Measurements from ENCODE around the gene REEP6.
A peak's percentile ranks its signal among the peaks of the same experiment; 100 is the strongest.
"Not testable (repeated sequence)": the region's sequence is repeated elsewhere in the genome, so short reads cannot be mapped to it uniquely, and the experiment has no call there.

Gene REEP6

GRCh38 chr19:1472231-1473084 is 18.5 kb upstream of the REEP6 start:
- no peak for DNase-seq (ENCODE audit: low spot score)

GRCh38 chr19:1473085-1473851 is 17.7 kb upstream of the REEP6 start:
- no peak for DNase-seq (ENCODE audit: low spot score)

DNA sequence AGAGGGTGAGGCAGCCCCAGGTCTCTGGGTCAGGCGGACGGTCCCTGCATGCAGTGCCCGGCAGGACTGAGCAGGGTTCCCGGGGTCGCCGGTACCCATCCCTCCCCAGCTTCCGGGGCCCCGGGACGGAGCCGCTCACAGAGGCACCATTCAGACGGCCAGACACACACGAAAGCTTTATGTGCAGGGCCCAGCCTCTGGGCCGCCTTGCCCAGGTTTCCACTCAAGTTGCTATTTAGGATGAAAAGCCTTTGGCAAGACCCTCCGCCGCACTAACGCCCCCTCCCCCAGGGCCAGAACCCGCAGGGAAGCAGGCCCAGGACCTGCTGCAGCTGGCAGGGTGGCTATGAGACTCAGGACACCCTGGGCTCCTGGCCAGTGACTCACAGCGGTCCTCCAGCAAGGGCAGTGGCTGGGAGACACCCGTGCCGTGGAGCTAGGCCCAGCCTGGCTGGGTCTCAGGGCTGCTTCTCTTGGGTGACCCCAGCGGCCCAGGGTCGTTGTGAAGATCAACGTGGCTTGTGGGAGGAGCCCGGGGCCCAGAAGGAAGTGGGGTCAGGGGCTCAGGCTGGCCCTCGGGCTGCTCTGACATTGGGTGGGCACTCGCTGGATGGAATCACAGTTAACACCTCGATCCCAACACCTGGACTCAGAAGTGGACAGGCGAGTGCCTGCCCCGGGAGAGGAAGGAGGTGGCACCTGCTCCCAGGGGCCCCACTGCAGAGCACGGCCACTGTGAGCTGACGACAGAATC is 16.8 kb upstream of the REEP6 start:
- no peak for DNase-seq (ENCODE audit: low spot score)

DNA sequence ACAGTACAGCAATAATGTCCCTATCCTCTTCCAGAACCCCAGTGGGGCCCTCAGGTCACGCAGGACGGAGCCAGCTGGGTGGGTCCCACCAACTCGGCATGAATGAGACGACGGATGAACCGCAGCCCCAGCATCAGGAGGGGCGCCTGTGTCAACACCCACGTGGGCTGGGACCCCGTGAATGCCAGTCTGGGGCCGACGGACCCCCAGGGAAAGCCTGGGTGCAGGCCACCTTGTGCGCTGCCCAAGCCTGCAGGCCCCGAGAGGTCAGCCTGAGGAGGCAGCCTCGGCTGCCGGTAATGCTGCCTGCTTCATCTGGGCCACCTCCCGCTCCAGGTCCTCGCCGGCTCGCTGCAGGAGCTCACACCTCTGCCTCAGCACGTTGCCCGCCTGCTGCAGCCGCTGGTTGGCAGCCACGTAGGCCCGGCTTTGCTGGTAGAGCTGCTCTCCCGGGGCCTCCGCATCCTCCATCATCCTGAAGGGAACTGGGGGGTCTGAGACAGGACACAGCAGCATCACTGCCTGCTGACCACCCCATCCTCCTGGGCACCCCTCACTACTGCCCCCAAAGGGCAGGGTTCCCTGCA is 16.1 kb upstream of the REEP6 start:
- no peak for DNase-seq (ENCODE audit: low spot score)

DNA sequence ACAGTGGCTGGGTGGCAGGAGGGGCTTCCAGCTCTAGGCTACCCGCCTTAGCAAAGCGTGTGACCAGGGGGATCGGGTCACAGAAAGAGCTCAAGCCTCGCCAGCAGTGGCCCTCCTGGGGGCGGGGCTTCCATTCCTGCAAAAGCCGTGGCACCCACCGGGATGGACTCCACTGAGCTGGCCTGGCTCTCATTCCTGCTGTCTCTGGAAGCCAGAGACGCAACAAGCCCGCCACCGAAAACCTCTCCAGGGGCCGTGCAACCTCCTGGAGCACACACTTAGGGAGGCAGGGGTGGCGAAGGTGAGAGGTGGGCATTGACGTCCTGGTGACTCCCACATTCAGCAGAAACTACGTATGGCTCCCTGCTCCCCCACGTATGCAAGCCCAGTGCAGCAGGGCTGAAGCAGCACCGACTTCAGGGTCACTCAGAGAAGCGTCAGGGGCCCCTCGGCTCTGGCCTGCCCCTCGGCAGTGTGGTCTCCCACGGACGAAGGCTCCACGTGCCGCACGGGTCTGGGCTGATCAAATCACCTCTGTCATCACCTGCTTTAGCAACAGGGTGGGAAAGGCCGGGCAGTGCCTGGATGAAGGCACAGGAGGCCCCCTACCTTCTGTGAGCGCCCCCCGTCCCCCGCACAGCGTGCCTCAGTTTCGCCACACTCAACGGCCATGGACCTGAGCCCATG is 15.1 kb upstream of the REEP6 start:
- DNase-seq (ENCODE audit: low spot score), result no peak

DNA sequence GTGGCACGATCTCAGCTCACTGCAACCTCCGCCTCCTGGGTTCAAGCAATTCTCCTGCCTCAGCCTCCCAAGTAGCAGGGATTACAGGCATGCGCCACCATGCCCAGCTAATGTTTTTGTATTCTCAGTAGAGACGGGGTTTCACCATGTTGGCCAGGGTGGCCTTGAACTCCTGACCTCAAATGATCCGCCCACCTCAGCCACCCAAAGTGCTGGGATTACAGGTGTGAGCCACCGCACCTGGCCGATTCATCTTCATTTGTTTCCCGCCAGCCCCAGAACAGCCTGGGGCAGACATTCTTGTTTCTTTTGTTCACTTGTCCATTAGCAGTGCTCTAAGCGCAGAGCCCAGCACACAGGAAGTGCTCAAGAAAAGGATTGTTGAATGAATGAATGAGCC is 13.9 kb upstream of the REEP6 start:
- not testable (repeated sequence) for DNase-seq (ENCODE audit: low spot score)

DNA sequence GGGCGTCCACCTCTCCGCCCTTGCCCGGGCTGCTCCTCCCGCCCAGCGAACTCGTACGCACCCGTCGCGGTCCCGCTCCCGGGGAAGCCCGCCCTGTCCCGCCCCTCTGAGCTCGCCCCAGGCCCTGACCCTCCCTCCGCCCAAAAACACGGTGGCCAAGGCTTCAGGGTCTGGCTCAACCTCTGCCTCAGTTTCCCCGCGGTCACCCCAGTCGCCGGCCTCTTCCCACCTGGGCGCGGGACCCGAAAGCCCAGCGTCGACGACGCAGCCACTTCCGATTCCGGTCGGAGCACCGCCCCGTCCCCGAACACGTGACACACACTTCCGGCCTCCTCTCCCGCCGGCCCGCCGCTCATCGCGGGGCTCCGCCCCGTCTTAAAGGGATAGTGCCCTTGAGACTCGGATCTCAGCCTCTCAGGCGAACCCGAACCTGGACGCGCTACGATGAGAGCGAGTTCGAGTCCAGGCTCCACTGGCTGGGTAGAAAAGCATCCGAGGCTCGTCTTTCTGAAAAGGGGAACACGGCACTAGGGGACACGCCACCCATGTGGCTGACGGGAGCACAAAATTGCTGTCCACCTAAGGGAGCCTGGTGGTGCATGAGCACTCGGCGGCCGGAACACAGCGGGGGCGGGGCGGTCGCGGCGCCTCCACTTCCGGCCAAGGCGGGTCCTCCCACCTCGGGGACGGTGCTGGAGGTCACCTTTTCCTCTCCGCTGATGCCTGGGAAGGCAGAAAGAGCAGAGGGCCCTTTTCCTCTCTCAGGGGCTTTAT is 11.9 kb upstream of the REEP6 start, which contains the start of gene C19orf25:
Gene C19orf25, minus strand, starts transcription at position 282 of the 774 bp plus-strand sequence. CDS start 312 bp downstream, outside the sequence.
- DNase-seq (ENCODE audit: low spot score), result peak; percentile 95

DNA sequence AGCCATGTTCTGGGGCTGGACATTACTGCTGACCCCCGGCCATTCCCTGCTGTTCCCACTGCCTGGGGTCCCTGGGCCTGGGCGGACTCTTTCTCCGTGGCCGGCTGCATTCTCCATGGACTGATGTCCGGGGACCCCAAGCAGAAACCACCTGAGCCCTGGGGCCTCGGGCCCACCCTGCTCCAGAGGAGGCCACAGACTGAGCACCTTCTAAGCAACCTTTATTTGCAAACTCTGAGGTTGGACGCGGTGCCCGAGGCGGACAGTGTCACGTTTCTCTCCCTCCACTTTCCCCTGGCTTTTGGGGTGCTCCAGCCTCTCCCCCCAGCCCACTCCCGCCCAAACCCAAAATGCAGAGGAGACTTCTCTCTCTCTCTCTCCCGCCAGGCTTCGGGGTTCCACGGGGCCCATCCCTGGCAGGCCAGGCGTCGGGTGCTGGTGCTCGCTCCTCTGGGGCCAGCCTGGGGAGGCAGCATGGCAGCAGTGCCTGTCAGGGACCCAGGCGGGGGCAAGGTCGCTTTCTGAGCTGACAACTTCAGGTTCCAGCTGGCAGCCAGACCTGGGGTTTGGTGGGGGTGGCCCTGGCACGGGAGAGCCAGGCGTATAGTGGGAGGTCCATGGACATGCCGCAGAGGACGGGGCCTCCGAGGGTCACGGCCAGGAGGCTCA is 9.6 kb upstream of the REEP6 start:
- DNase-seq (ENCODE audit: low spot score), result no peak

DNA sequence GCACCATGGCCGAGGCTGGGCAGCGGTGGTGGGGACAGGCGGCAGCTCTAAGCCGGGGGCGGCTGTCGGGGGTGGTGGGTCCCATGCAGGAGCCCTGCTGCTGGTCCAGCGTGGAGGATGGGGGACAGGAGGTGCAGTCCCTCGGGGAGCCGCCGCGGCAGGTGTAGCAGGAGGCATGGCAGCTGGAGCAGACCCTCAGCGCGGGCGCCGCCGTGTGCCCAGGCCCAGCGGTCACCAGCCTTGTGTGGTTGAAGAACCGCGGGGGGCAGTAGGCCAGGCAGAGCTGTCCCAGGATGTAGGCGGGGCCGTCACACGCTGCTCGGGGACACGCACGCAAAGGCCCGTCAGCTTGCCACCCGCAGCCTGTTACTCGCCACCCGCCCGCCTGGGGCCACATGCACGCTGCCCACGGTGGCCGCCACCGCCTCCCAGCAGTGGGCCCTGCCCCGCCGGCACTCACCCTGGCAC is 9.1 kb upstream of the REEP6 start:
- DNase-seq (ENCODE audit: low spot score), result no peak

DNA sequence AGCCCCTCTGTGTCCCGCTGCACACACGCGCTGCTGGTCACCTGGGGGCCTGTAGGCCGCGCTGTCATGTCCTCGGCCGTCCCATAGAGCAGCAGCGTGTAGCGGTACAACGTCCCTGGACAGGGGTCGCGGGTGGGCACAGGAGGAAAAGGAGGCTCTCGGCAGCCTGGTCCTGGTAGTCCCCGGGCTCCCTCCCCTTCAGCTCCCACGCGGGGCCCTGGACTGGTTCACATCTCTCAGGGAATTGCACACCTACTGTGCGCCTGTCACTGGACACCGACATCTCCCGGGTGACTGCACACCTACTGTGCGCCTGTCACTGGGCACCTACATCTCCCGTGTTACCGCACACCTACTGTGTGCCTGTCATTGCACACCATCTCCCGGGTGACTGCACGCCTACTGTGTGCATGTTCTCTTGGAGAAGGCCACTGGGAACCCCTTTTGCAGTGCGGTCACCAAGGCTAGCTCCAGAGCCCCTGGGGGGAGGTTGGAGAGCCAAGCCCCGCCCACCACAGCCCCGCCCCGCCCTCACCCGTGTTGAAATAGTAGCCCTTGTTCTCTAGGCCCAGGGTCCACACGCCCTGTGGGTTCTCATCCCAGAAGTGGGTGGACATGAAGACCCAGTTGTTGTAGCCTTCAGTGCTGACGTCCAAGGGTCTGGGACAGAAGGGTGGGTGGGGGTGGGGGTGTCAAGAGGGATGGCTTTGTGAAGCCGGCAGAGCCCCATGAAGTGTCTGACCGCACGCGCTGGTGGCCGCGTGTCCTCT is 8.4 kb upstream of the REEP6 start:
- no peak for DNase-seq (ENCODE audit: low spot score)

DNA sequence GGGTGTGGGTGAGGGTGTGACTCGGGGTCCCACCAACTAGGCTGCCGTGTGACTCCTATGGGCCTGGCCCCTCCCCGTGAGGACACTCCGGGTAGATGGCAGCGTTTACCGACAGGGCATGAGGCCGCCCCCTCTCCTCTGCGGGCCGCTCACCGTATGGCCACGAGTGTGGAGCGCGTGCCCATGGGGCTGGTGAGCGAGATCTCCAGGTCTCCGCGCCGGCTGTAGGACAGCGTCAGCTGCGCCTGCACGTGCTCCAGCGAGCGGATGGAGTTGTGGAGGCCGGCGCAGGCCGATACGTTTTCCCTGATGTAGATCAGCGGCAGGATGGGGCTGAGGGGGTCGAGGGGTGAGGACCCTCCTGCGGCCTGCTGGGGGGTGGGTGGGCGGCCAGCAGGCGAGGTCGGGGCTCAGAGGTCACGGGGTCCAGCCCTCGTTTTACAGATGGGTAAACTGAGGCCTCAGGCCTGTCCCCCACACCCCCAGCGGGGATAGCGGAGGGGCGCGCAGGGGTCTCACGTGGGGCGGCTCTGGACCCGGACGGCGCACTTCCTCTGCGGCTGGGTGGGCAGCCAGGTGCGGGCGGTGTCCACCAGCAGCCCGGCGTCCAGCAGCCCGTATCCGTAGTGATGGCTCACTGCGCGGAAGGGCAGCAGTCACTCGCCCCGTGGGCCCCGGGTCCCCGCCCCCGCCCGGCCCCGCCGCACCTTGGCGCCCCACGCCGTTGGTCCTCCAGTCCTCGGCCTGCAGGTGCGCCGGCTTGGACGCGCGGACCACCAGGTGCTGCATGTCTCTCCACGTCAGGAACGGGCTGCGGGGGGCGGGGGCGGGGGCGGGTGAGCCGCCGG is 7.6 kb upstream of the REEP6 start:
- DNase-seq (ENCODE audit: low spot score), result no peak

DNA sequence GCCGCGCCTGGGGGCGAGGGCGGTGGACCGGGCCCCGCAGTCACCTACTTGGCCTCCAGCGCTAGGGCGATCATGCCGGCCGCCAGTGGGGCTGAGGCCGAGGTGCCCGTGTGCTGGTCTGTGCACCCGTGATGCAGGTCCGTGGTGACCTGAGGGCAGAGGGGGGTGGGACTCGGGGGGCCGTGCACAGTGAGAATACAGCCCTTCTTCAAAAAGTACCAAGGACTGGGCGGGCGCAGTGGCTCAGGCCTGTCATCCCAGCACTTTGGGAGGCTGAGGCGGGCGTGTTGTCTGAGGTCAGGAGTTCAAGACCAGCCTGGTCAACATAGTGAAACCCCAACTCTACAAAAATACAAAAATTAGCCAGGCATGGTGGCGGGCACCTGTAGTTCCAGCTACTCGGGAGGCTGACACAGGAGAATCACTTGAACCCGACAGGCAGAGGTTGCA is 7.0 kb upstream of the REEP6 start:
- no peak for DNase-seq (ENCODE audit: low spot score)

DNA sequence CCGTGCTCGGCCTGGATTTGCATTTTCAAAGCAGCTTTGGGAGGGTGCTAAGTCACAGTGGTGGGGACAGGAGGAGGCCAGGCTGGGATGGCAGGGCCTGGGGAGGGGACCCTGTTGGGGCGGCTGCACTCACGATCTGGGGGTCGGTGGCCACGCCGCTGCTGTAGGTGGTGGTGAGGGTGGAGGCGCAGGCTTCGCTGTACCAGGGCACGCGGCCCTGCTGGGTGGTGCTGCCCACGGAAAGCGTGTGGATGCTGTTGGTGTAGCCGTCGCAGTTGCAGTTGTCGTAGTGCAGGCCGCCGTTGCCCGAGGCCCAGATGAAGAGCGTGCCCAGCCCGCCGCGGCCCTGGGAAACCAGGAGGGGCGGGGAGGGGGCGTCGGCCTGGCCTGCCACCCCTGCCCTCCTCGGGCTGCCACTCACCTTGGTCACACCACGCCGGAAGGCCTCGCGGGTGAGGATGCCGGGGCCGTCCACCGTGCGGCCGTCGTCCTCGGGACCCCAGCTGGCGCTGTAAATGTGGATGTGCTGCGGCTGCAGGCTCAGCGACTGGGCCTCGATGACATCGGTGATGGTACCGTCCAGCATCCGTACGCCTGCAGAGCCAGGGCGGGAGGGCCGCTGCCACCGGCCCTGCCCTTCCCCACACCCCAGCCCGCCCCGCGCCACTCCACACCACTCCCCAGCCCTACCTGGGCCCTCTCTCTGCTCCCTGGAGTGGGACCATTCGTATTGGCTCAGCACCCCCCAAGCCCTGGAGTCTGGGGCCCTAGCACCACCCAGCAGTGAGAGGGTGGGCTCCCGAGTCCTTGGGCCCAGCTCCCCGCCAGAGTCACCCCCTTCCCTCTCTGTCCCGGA is 4.0 kb upstream of the REEP6 start:
- no peak for DNase-seq (ENCODE audit: low spot score)

- no peak for DNase-seq (ENCODE audit: low spot score)
These were observed 3.3 kb upstream of the REEP6 start for GRCh38 chr19:1487576-1488281.

GRCh38 chr19:1488282-1488601 is 2.7 kb upstream of the REEP6 start:
- DNase-seq (ENCODE audit: low spot score), result no peak

GRCh38 chr19:1489463-1490310 is 1.3 kb upstream of the REEP6 start:
- no peak for DNase-seq (ENCODE audit: low spot score)

All from RKO (cell line).